WTC11 (cell line): ENCODE measurements around the gene NWD2.

Experiments
- CBFB ChIP-seq: sonication (generic); formaldehyde crosslinking; IDR thresholded peaks from 2 replicates; pipeline ENCODE4 v1.8.1; 2022; ENCODE audit warnings: mild to moderate bottlenecking, low read depth, missing genetic modification reagents
- CTCF ChIP-seq: fragments of 200-600 bp; IDR thresholded peaks from 2 replicates; pipeline ENCODE4 v1.8.0; 2022; ENCODE audit warnings: antibody characterized with exemption
- ELF4 ChIP-seq: sonication (generic); formaldehyde crosslinking; IDR thresholded peaks from 2 replicates; pipeline ENCODE4 v1.8.1; 2022; ENCODE audit warnings: low read depth, mild to moderate bottlenecking, moderate library complexity, missing genetic modification reagents
- FOXP1 ChIP-seq: sonication (generic); formaldehyde crosslinking; IDR thresholded peaks from 2 replicates; pipeline ENCODE4 v1.8.0; 2022; ENCODE audit warnings: missing genetic modification reagents, mild to moderate bottlenecking, moderate library complexity, borderline replicate concordance
- FOXP4 ChIP-seq: sonication (generic); formaldehyde crosslinking; IDR thresholded peaks from 2 replicates; pipeline ENCODE4 v1.8.0; 2022; ENCODE audit warnings: mild to moderate bottlenecking, missing genetic modification reagents
- GABPB1 ChIP-seq: sonication (generic); formaldehyde crosslinking; IDR thresholded peaks from 2 replicates; pipeline ENCODE4 v1.8.1; 2023; ENCODE audit warnings: mild to moderate bottlenecking, missing genetic modification reagents
- IRF2 ChIP-seq: sonication (generic); formaldehyde crosslinking; IDR thresholded peaks from 2 replicates; pipeline ENCODE4 v1.8.0; 2022; ENCODE audit warnings: low read depth, missing genetic modification reagents, borderline replicate concordance
- MAX ChIP-seq: sonication (generic); formaldehyde crosslinking; IDR thresholded peaks from 2 replicates; pipeline ENCODE4 v1.8.0; 2022; ENCODE audit warnings: mild to moderate bottlenecking, missing genetic modification reagents
- MXD4 ChIP-seq: fragments of 250-450 bp; sonication (Bioruptor Pico); IDR thresholded peaks from 2 replicates; pipeline ENCODE4 v1.8.0; 2021; ENCODE audit warnings: mild to moderate bottlenecking, moderate library complexity, borderline replicate concordance
- NFYB ChIP-seq: sonication (generic); formaldehyde crosslinking; conservative IDR thresholded peaks from 2 replicates; pipeline ENCODE4 v1.8.0; 2022; ENCODE audit warnings: low read depth, missing genetic modification reagents

GRCh38 chr4:37490391-37491347, 246.1 kb downstream of the NWD2 start:
- TF ChIP-seq MAX (CRISPR knock-in tag) (no peak), CTCF (no peak), ELF4 (CRISPR knock-in tag) (no peak), MXD4 (CRISPR knock-in tag) (no peak), GABPB1 (CRISPR knock-in tag) (no peak), NFYB (CRISPR knock-in tag) (no peak), CBFB (CRISPR knock-in tag) (no peak), IRF2 (CRISPR knock-in tag) (no peak), FOXP4 (CRISPR knock-in tag) (no peak), FOXP1 (CRISPR knock-in tag) (no peak)
